ENCODE results near the gene BRINP1. TPM values are rescaled to one million over a fixed set of nuclear protein-coding genes. Genes with fewer than 3 reads are reported as not detected.

The BRINP1 gene
- total and polyA plus RNA-seq, 3 donors from 2014 or later, result 1.2 to 1.8 (median 1.7) TPM

DNA sequence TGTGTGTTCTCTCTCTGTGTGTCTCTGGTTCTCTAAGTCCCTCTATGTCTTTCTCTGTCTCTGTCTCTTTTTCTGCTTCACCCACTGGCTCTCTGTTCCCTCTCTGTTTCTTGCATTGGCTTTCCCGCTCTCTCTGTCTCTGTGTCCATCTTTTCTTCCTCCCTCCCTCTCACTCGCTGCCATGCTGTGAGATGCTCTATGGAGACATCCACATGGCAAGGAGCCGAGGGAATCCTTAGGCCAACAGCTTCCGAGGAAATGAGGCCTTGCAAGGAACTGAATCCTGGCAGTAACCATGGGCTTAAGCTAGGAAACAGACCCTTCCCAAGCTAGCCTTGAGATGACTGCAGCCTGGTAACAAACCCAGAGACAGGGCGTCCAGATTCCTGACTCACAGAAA lies 117.3 kb downstream of the BRINP1 start:
- no peaks in the 10 kb centered on the region for H3K9me3 ChIP-seq
- no peak overlapping the region for H3K4me3 ChIP-seq
- H3K36me3 ChIP-seq (ENCODE audit: low read depth, missing control alignments), result no peaks in the 10 kb centered on the region
- intact Hi-C loops (cut with DNase I; ENCODE audit: low total_unique reads), result no loop called here
- DNase-seq, result no peak
- H3K27ac ChIP-seq, result no peak overlapping the region
- H3K4me1 ChIP-seq, result no peaks in the 10 kb centered on the region
- H3K27me3 ChIP-seq, result no peaks in the 10 kb centered on the region
- no peak for TF ChIP-seq POLR2A (IDR thresholded peaks at IDR 0.05)
- TF ChIP-seq, protein P1, sequence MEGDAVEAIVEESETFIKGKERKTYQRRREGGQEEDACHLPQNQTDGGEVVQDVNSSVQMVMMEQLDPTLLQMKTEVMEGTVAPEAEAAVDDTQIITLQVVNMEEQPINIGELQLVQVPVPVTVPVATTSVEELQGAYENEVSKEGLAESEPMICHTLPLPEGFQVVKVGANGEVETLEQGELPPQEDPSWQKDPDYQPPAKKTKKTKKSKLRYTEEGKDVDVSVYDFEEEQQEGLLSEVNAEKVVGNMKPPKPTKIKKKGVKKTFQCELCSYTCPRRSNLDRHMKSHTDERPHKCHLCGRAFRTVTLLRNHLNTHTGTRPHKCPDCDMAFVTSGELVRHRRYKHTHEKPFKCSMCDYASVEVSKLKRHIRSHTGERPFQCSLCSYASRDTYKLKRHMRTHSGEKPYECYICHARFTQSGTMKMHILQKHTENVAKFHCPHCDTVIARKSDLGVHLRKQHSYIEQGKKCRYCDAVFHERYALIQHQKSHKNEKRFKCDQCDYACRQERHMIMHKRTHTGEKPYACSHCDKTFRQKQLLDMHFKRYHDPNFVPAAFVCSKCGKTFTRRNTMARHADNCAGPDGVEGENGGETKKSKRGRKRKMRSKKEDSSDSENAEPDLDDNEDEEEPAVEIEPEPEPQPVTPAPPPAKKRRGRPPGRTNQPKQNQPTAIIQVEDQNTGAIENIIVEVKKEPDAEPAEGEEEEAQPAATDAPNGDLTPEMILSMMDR (IDR thresholded peaks at IDR 0.05), result no peak
- 76% methylated on average over 5 of the region's 5 CpGs for WGBS, 2 donors

DNA sequence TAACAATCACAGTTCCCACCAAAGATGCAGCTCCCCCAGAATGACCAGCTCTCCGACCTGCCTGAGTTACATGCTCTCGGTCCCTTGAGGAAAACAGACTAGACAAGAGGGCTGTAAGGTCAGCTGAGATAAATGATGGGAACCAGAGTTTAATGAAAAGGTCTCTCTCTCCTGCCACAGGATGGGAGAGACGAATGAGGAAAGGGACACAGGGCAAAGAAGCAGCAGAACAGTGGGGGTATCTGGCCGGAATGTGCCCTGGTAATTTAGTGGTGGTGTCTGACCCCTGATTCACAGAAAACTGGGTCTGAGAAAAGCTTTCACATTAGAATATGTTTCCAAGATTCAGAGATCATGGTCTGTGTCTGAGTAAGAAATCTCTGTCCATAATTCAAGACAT lies 118.5 kb downstream of the BRINP1 start:
- Histone ChIP-seq H3K4me3 (no peak overlapping the region), H3K27ac (no peak overlapping the region), H3K9me3 (no peaks in the 10 kb centered on the region), H3K36me3 (ENCODE audit: low read depth, missing control alignments) (no peaks in the 10 kb centered on the region), H3K27me3 (no peaks in the 10 kb centered on the region), H3K4me1 (no peaks in the 10 kb centered on the region)
- 35 to 65% methylated on average over 4 of the region's 4 CpGs for WGBS, 2 donors
- intact Hi-C loops (cut with DNase I; ENCODE audit: low total_unique reads), result no loop called here
- TF ChIP-seq, protein P1 (IDR thresholded peaks at IDR 0.05), result no peak
- no peak for TF ChIP-seq POLR2A (IDR thresholded peaks at IDR 0.05)
- no peak for DNase-seq

DNA sequence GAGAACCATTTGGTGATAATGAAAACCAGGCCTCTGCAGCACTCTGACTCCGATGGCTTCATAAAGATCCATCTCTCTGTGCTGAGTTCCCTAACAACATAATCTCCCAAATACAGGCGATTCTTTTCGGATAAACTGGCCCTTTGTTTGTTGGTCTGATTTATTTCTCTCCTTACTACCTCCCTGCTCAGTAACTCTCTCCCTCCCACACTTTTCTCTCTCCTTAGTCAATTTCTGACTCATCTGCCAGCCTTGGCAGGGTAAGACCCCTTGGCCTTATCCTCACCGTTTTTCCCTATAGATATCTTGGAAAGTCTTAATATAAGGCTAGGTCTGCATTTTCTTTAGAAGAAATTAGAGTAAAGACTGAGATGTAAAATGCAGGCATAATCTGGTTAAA lies 128.7 kb downstream of the BRINP1 start:
- no peak overlapping the region for H3K27ac ChIP-seq
- H3K4me3 ChIP-seq, result no peak overlapping the region
- H3K36me3 ChIP-seq (ENCODE audit: low read depth, missing control alignments), result no peaks in the 10 kb centered on the region
- WGBS, 2 donors, result 52 to 64% methylated on average over 4 of the region's 4 CpGs
- no peak for TF ChIP-seq POLR2A (IDR thresholded peaks at IDR 0.05)
- TF ChIP-seq, protein P1 (IDR thresholded peaks at IDR 0.05), result no peak
- H3K9me3 ChIP-seq, result no peaks in the 10 kb centered on the region
- intact Hi-C loops (cut with DNase I; ENCODE audit: low total_unique reads), result no loop called here
- no peak for DNase-seq
- H3K4me1 ChIP-seq, result no peaks in the 10 kb centered on the region
- no peaks in the 10 kb centered on the region for H3K27me3 ChIP-seq

DNA sequence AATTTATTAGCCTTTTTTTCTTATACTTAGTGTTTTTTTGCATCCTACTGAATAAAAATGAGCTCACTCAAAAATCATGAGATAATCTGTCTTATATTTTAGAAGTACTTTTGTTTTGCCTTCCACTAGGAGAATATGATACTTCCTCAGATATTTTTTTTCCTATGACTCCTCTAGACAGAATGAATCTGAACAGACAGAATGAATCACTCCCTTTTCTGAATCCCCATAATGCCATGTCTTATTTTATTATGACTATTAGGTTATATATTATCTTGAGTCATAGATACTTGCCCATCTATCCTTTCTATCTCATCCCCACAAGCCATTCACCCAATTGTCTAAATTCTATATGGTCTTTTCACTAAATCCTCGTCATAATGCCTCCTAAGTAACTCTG lies 134.6 kb downstream of the BRINP1 start:
- Histone ChIP-seq H3K9me3 (no peaks in the 10 kb centered on the region), H3K4me1 (no peaks in the 10 kb centered on the region), H3K27me3 (no peaks in the 10 kb centered on the region), H3K36me3 (ENCODE audit: low read depth, missing control alignments) (no peaks in the 10 kb centered on the region), H3K4me3 (no peak overlapping the region), H3K27ac (no peak overlapping the region)
- DNase-seq, result no peak
- no peak for TF ChIP-seq POLR2A (IDR thresholded peaks at IDR 0.05)
- TF ChIP-seq, protein P1 (IDR thresholded peaks at IDR 0.05), result no peak
- intact Hi-C loops (cut with DNase I; ENCODE audit: low total_unique reads), result no loop called here
- 80 to 94% methylated on average over 1 of the region's 1 CpG for WGBS, 2 donors

DNA sequence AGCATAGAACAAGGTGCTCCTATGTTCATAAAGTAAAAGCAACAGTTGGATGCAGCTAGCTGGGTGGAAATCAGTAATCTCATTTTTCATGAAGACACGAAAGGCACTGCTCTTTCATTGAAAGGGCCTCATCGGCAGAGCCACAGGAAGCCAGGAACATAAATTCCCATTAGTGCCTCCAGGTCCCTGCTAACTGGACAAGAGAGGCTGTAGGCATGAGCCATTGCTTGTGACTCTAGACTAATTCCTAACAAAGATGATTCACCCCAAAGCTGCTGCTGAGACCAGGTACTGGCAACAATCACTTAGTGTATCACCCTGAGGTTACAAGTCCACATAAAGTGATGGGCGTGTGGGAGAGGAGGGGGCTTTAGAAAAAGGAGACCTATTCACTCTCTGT lies 141.8 kb downstream of the BRINP1 start:
- Histone ChIP-seq H3K27ac (no peak overlapping the region), H3K4me3 (no peak overlapping the region), H3K36me3 (ENCODE audit: low read depth, missing control alignments) (no peaks in the 10 kb centered on the region), H3K9me3 (no peaks in the 10 kb centered on the region), H3K27me3 (no peaks in the 10 kb centered on the region), H3K4me1 (no peaks in the 10 kb centered on the region)
- WGBS, 2 donors, result 71 to 86% methylated on average over 3 of the region's 3 CpGs
- intact Hi-C loops (cut with DNase I; ENCODE audit: low total_unique reads), result no loop called here
- TF ChIP-seq, protein P1 (IDR thresholded peaks at IDR 0.05), result no peak
- no peak for TF ChIP-seq POLR2A (IDR thresholded peaks at IDR 0.05)
- DNase-seq, result no peak
